ENCODE results near the gene FIBIN.

GRCh38 chr11:27029966-27030365, 36.1 kb downstream of the FIBIN start:
- no peak for TF ChIP-seq CTCF (IDR thresholded peaks at IDR 0.05)
- no peak for TF ChIP-seq POLR2A (IDR thresholded peaks at IDR 0.05)

All from Peyer's patch (tissue), 4 donors.